Measurements from ENCODE around the gene RNU6-8.

DNA sequence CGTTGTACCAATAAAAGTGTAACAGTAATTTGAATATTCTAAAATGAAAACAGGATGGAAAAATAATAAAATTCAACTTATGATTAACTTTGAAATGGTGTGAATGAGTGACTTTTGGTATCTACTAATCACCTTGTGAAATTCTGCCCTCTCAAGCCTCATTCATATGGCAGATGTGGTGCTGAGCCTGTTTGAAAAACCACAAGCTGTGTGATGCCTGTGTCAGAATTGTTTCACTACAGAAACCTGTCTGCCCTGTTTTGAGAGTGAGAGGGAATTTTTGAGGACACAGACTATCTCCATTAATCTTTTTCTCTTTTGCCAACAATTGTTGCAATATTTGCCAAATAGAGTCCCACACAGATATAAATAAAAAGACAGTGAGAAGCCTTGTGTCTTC, 5.2 kb downstream of the RNU6-8 start:
- TF ChIP-seq, protein P1, sequence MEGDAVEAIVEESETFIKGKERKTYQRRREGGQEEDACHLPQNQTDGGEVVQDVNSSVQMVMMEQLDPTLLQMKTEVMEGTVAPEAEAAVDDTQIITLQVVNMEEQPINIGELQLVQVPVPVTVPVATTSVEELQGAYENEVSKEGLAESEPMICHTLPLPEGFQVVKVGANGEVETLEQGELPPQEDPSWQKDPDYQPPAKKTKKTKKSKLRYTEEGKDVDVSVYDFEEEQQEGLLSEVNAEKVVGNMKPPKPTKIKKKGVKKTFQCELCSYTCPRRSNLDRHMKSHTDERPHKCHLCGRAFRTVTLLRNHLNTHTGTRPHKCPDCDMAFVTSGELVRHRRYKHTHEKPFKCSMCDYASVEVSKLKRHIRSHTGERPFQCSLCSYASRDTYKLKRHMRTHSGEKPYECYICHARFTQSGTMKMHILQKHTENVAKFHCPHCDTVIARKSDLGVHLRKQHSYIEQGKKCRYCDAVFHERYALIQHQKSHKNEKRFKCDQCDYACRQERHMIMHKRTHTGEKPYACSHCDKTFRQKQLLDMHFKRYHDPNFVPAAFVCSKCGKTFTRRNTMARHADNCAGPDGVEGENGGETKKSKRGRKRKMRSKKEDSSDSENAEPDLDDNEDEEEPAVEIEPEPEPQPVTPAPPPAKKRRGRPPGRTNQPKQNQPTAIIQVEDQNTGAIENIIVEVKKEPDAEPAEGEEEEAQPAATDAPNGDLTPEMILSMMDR (IDR thresholded peaks at IDR 0.05; ENCODE audit: low read depth, low read length), result no peak
- no peak for TF ChIP-seq EZH2phosphoT487 (IDR thresholded peaks at IDR 0.05; ENCODE audit: low read depth)
